Middle frontal gyrus (tissue), 1 donor: Measurements from ENCODE around the gene TCN2.
"Not testable (repeated sequence)": the region's sequence is repeated elsewhere in the genome, so short reads cannot be mapped to it uniquely, and the experiment has no call there.

Experiments
- DNase-seq: peaks from one replicate; pipeline ENCODE4 v3.0.0-alpha.2; 2015; ENCODE audit warnings: low spot score; ENCODE audit errors: extremely low spot score

TCN2 gene

DNA sequence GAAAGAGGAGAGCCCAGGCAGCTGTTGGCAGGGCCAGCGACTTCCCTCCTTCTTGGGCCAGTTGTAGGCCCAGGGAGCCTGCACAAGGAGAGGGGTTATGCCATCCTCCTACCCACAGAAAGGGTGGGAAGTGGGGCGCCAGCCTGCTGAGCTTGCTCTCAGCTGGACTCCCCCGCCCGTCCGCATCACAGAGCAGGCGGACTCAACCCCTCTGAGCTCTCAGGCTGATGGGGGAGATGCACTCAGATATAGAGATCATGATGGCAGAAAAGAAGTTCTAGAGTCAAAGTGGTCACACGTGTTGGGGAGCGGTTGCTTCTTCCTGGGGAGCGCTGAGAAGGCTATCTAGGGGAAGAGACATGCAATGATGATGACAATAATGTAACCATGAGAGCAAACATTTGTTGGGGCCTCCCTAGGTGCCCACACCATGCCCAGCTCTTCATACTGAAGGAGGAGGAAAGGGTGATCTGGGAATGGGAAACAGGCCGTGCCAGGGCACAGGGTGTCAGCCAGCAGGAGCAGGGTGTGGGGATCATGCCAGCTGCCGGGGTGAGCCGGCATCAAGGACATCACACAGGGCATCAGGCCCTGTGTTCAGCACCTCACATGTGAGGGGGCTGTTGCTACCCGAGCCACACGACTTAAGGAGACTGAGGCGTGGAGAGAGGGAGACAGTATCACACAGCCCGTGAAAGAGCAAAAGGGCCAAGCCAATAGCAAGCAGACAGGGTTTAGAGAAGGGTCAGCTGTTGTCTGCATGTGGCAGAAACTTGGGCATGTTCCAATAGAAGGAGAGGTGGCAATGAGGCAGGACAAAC is 36.3 kb downstream of the TCN2 start:
- no peak for DNase-seq

DNA sequence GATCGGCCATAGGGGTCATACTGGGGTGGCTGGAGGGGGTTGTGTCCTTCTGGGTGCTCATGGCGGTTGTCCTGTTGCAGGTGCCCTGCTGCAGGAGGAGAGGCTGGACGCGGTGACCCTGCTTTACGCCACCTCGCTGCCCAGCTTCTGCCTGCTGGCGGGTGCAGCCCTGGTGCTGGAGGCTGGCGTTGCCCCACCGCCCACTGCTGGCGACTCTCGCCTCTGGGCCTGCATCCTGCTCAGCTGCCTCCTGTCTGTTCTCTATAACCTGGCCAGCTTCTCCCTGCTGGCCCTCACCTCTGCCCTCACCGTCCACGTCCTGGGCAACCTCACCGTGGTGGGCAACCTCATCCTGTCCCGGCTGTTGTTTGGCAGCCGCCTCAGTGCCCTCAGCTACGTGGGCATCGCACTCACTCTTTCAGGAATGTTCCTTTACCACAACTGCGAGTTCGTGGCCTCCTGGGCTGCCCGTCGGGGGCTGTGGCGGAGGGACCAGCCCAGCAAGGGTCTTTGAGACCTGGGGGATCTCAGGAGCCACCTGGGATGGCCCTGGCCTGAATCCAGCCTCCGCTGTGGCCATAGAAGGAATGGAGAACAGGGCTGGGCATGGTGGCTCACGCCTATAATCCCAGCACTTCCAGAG is 39.7 kb downstream of the TCN2 start:
- no peak for DNase-seq

DNA sequence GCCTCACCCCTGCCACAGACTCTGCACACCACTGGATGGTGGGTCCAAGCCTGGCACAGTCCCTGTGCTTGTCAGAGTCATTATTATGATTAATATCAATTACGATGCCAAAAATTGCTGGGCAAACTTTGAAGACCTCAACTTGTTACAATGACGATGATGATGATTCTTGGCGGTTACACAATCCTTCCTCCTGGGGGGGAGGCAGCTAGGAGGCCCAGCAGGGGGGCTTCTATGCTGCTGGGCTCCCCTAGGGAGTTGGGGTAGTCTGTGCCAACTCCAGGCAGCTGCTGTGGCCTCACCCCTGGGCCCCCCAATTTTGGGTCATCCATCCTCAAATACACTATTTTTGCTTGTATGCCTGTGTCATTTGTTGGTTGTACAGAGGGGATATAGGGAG is 40.6 kb downstream of the TCN2 start:
- DNase-seq = no peak

DNA sequence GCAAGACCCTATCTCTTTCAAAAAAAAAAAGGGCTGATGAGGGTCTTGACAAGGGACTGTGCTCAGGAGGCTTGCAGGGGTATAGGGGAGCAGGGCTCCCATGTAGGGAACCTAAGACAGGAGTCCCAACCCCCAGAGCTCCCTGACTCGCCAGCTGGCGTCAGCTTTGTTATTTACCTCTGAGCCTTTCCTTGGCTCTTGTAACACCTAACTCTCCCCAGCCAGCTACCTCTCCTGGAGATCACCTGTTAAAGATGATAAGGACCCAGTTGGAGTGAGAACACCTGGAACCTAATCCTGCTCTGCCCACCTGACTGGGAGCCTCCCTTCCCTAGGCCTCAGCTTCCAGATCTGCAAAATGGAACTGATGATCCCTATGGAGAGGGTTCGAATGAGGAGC is 41.9 kb downstream of the TCN2 start:
- no peak for DNase-seq

DNA sequence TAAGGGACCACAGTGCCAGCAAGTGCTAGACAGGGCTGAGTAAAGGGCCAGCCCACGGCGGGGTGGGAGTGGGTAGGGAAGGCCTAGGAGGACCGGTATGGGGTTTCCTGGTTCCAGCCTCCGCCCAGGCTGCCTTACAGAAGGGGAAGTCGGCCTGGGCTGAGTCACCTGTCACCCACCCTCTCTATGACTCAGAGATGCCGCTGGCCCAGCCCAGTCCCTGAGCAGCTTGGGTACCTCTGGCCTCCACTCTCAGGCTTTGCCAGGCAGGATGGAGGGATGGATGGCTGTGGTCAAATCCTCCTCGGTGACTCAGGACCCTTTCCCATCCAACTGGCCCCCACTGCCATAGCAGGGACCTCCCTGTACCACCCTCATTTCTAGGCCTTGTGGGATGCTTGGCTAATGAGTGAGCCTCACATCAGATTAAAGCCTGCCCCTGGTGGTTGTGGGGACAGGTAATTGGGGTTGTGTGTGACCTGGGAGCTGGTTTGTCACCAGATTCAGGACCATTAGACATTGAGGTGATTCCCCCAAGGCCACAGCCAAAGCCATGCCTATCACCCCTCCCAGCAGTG is 42.5 kb downstream of the TCN2 start:
- DNase-seq = no peak

DNA sequence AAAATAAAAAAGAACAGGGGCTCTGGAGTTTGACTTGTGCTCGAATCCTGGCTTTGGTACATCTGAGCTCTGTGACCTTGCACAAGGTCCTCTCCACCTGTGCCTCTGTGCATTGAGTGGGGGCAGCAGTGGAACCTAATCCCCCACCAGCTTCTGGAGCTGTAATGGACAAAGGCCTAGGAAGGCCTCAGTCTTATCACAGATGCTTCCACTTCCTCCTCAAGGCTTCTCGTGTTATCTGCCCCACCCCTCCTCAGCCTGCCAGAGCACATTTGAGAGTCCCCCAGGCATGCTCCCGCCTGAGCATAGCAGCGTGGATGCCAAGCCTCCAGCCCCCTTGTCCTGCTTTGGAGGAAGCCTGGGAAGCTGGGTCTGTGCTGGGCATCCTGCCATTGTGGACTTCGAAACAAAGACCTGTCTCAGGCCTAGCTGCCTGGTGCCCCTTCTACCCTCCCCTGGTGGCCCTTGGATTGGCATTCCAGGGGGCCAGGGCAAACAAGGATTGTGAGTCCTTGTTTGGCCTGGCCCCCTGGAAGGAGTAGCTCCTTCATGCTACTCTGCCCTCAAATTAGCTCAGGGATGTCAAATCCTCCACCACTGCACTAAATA is 43.6 kb downstream of the TCN2 start:
- peak; percentile 13 for DNase-seq

DNA sequence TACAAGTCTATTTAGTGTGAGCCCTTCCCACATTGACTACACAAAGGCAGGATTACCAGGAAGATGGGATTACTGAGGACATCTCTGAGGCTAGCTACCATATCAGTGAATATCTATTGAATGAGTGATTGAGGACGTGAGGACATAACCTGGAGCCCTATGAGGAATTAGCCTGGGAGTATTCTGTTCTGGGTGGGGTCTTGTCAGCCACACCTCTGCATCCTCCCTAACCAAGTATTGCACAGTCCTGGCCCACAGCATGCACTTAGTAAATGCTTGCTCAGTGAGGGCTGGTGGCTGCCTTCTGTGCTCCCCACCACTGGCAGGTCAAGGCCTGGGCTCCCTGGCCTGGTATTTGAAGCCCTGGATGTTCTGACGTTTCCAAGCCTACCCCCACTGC is 45.9 kb downstream of the TCN2 start:
- DNase-seq = no peak

DNA sequence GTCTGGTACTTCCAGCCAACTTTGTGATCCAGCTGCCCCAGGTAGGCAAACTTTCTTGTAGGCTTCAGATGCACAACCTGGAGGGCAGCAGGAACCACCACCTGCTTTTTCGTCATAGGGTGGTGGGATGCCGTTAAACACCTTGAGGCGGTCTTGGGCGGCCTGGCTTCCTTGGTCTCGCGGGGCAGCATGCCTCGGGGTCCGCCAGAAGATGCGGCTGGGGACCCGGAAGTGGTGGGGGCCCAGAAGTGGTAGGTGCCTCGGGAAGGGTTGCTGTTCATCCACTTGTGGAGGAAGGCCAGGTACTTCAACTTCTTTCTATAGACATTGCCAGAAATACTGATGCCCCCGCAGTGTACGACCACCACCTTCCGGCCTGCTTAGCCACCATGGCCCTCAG is 47.4 kb downstream of the TCN2 start:
- no peak for DNase-seq

DNA sequence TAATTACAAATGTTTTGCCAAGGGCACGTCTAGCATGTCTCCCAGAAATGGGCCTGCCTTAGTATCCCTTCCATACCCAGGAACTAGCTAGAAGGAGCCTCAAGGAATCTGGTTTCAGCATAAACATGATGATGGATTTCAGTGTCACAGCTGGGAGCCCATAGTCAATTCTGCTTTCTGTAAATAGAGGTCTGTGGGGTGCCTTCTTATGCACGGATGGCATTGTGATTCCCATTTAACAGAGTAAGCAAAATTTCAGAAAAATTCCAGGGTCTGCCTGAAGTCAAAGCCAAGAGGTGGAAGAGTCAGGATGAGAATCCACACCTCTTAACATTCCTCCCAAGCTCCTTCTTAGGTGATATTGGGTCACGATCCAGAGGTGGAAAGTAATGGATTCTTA is 48.6 kb downstream of the TCN2 start:
- DNase-seq = no peak

DNA sequence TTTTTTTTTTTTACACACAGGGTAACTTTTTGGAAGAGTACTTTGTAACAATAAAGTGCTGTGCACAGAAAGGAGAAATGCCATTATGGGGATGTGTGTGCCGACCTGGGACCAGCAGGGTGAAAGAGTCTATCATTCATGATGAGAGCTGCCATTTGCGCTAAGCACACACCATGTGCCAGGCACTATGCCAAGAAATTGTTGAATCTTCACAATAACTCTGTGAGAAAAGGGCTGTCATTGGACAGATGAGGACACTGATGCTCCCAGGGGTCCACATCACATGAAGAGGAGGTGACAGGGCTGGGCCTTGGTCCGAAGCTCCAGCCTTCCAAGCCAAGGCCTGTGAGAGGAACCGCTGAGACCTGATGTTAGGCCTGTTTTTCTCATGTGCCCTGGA is 55.1 kb downstream of the TCN2 start:
- no peak for DNase-seq

DNA sequence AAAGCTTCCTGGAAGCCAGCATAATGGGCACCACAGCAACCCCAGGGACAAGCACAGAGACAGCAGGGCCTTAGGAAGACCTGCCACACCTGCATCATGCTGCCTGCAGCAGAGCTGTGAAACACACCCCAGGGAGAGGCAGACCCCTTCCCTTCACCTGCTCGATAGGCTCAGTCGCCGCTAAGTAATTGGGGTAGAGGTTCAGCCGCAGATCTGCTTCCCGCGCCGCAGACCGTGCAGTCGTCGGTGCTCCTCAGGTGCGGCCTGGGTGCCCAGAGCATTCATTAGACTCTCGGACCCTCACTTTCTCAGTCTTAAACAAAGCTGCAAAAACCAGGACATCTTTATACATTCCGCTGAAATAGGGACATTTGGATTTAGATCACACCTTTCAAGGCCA is 57.8 kb downstream of the TCN2 start:
- no peak for DNase-seq

DNA sequence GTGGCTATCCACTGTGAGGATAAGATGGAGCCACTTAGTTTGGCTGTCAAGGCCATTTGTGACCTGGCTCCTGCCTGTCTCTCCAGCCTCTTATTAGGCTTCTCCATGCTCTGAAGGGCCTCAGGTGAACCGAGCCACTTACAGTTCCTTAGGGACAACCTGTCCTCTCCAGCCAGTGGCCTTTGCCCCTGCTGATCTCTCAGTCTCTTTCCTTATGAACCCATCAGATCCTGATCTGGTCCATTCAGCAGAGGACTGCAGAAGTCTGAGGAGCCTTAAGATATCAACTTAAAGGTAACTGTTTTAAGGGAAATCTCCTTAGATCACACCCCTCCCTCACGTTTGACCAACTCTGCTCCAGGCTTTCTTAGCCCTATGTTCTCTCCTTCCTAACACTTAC is 58.3 kb downstream of the TCN2 start:
- no peak for DNase-seq

DNA sequence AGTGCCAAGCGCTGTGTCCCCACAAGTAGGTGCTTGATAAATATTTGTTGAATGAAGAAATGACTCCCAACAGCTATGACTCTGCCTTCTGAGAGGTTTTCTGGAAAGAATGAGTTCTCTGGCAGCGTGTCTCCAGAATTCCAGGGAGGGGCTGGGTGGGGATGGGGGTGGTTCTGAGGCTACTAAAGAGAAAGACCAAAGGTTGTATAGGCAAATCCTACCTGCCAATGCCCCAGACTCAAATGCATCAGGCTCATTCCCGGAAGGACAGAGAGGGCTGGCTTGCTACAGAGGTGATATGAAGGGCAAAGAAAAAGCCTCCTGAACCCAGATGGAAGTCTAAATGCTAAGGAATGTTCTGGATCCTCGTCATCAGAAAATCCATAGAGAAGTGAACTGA is 58.8 kb downstream of the TCN2 start:
- DNase-seq = no peak

DNA sequence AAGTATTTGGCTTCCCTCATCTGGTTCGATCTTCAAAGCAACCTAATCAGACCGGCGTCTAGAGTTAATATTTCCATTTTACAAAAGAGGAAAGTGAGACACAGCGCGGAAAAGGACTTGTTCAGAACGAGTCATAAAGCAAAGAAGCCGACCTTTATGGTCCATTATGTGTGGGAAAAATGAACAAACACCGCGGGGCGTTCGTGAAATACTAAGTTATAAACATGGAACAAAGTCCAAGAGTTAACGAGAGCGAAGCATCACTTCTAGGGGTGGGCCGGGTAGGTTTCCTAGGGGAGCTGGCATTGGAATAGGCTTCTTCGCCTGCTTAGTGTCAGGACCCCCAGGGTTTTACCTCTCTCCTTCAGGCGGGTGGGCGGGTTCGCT is 60.1 kb downstream of the TCN2 start:
- DNase-seq = no peak

DNA sequence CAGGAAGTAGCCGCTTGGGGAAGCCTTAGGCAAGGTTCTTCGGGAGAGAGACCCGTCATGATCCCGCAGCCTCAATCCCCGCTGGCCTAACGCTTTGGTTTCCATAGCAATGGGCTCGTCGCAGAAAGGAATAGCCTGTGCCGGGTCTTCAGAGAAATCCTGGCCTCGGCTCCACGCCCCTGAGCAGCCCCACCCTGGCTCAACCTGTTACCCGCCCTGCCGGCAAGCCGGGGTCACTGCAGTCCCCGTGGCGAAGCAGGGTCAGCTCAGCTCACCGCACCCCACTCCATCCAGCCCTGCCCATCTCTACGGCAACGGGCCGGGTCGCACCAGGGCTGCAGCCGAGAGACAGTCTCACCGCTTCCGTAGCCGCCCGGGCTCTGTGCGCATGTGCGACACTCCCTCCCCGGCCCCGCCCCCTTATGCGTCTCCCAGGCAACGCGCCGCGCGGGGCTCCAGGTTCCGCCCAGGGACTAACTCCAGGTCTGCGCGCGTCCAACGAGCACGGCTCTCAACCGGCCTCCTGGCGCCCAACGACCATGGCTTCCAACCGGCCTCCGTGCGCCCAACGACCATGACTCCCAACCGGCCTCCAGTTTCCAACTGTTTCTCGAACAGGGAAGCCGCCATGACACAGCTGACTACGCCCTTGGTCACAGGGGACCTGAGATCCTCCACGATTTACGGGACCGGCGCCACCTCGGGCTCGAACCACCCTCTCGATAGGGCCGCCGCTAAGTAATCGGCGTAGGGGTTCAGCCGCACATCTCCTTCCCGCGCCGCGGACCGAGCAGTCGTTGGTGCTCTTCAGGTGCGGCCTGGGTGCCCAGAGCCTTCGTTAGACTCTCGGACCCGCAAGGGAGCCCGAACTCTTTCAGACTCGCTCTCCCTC is 60.8 kb downstream of the TCN2 start, which contains the start of gene DUSP18:
DUSP18 (minus strand) TSS at position 382 of the 892 bp plus-strand sequence. CDS start 3,872 bp downstream, outside the sequence.
- DNase-seq = peak; percentile 82

DNA sequence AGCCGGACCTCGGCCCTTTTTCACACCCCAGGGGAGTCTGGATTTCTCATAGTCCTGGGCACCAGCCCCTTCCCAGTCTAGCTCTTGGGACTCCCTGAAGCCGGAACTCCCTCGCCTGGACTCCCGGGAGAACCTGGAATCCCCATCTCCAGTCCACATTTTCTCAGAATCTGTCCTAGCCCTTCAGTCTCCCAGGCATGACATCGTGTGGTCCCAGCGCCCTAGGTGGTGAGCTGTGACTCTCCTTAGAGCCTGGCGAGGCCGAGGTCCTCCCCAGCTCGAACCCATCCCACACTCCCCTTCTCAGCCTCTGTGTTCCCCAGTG is 61.4 kb downstream of the TCN2 start:
- DNase-seq = no peak

DNA sequence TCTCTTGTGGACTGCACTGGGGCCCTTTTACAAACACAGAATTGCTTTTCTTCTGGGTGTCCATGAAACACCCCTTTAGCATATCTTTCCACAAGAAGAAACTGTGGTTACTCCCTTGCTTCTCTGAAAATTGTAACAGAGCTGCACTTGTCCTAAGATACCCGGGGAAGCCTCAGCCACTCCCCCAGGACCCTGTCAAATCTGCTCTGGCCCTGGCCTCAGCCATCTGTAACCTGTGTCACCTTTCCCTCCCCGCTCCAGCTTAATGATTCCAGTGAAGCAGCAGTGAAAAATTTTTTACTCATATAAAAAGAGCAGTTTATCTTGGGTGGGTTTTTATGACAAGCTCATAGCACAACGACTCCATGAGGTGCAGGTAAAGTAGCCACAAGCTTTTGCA is 64.1 kb downstream of the TCN2 start:
- no peak for DNase-seq

DNA sequence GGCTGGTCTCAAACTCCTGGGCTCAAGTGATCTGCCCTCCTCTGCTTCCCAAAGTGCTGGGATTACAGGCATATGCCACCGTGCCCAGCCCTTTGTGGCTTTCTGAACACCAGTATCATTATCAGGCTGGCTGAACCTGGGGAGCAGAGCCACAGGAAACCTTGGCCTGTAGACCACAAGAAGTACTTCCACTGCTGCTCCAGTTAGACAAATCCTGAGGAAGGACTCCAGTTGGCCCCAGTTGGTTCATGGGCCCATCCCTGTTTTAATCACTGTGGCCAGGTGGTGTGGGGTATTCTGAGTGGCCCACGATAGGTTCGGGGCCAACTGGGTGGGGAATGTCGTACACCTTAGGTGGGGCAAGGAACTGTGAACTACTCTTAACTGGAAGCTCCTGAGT is 66.2 kb downstream of the TCN2 start:
- DNase-seq = no peak

DNA sequence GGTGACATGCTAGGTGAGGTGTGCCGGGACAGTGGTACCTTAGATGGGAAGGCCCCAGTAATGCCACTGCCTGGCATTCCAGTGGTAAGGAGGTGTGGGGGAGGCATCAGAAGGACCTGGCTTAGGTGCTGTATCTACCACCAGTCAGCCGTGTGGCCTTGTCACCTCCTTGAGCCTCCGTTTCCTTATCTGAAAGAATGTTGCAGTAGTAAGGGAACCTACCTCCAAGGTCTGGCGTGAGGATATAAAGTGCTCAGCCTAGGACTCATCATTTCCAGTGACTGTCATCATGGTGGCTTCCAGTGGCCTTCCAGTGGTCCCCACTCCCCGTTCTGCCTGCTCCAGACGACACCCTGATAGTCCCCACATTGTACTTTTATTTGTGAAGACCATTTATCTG is 67.5 kb downstream of the TCN2 start:
- DNase-seq = no peak

DNA sequence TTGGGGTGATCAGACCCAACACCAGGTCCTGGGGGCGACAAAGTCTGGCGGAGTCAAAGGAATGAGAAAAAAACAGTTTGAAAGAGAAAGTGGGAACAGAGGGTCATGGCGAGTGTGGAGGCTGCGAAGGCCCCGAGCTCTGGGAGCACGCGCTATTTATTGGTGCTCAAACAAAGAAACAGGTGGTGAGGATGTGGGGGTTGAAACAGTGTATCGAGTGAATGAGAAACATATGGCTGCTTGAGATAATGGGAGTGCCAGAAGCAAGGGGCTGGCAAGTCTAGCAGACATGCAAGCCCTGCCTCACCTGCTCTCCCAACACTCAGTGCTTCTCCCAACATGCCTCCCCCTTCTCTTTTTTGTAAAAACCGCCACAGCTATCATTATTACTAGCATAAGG is 68.5 kb downstream of the TCN2 start:
- no peak for DNase-seq

DNA sequence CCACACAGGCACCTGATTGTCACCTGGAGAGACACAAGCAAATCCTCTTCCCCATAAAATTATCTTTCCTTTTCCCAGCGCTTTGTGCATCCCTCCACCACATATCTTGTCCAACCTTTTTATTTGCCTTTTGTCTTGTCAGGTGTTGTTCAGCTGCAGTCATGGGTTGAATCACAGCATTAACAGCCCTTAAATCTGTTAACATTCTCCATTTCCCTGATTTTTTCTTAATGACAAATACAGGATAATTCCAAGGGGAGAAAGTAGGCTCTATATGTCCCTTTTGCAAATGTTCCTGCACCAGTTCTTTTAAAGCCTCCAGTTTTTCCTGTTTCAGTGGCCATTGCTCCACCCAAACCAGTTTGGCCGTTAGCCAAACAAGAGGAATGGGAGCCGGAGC is 69.6 kb downstream of the TCN2 start:
- DNase-seq = not testable (repeated sequence)
